Measurements from ENCODE around the gene GPR4.
"Not testable (repeated sequence)": the region's sequence is repeated elsewhere in the genome, so short reads cannot be mapped to it uniquely, and the experiment has no call there.

GPR4 gene

DNA sequence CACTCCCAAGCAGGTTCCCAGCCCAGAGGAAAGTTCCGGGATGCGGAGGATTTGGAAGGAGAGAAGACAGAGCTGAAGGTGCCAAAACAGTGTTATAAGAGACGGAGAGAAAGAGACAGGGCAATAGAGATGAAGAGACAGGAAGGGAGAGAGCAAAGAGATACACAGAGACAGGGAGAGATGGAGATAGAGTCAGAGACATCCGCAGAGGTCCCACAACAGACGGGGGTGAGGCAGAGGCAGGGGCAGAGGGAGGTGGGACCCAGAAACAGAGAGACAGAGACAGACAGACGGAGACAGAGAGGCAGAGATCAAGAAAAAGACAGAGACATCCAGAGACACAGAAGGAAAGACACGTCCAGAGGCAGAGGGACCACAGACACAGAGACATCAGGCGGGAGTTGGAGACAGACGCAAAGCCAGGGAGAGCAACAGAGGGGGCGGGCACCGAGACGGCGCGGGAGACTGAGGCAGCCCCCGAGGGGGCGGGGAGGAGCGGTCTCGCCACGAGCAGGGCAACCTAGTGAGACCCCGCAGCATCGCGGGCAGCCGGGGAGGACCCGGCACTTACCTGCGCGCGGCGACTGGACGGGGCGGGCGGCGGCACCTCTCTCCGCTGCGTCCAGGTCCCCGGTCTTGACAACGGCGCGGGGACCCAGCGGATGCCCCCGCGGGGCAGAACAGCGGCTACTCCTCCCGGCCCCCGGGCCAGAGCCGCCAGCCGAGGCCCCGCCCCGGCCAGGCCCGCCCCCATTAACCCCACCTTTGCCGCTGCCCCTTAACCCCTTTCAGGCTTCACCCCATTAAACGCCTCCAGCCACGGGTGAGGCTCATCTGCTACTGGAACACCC is at the start of gene GPR4:
Gene GPR4 (minus strand): TSS at position 689 of the 851 bp plus-strand sequence. CDS start 10,346 bp downstream, outside the sequence.
- DNase-seq: no peak

DNA sequence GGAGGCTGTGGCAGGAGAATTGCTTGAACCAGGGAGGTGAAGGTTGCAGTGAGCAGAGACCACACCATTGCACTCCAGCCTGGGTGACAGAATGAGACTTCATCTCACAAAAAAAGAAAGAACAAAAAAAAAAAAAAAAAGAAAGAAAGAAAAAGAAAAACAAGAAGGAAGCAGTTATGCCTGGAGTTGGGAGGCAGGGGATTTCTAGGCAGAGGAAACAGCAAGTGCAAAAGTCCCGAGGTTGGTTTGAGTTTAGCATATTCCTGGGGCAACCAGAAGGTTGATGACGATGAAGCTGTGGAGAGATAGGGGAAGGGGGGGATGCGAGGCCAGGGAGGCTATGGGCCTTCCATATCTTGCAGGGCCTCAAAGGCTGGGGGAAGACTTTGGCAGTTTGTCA is 48.7 kb upstream of the GPR4 start:
- DNase-seq: no peak

DNA sequence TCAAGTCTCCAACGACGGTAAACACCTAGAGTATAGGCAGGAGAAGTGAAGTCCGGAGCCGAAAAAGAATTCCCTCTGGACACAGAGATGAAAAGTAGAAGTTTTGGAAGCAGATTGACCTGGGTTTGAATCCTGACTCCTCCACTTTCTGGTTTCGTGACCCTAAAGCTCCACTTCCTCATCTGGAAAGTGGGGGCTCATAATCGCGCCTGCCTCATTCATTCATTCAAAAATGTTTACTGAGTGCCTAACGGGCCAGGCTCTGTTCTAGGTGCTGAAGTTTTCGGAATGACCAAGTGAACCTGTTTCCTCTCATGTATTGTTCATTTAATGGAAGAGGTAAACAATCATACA is 44.3 kb upstream of the GPR4 start:
- no peak for DNase-seq

DNA sequence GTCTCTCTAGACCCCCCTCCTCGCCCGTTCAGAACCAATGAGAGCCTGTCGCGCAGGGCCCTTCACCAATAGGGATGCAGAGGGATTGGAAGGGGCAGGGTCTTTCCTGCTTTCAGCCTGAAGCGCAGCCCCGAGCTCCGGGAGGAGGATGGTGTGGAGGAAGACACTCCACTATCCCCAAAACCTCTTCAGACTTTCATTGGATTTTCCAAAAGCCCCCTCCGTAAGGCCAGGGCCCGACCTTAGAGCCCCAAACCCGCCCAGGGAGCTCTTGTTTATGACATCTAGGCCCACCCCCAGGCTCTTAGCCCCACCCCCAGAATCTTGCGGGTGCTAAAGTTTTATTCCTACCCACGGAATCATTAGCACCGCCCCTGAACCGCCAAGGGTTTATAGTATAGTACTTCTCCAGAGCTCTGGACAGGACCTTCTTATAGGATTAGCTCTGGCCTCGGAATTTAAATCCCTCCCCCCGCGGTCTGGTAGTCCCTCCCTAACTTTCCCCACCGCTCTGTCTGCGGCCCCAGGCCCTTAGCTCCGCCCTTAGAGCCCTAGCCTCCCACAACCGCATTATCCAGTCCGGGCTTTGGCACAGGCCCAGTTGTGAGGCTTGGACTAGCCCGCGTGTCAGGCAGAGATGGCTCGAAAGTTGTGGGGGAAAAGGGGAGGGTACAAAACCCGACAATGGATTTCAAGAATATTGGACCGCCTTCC is 43.8 kb upstream of the GPR4 start:
- peak; percentile 91 for DNase-seq

DNA sequence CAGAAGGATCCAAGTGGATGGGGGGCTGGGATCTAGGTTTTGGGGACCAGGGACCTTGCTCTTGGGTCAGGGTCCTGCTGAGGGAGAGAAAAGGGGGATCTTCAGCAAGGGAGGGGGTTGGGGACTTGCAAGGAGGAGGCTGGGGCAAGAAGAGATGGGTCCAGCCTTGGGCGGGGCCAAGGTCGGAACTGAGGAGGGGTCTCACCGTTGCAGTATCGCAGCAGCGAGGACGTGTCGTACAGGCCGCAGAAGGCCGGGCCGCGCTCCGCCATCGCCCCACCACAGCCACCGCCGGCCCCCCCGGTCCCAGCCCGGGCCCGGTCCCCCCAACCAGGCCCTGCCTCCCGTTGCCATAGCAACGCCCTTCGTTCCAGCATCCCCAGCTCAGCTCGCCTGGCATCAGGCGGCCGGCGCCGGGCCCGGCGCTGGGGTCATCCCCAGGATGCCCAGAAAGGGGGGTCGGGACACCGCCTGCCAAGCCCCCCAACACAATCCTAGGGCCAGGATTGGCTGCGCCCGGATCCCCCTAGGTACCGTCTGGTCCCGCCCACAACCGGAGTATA is 43.1 kb upstream of the GPR4 start:
- DNase-seq: no peak

DNA sequence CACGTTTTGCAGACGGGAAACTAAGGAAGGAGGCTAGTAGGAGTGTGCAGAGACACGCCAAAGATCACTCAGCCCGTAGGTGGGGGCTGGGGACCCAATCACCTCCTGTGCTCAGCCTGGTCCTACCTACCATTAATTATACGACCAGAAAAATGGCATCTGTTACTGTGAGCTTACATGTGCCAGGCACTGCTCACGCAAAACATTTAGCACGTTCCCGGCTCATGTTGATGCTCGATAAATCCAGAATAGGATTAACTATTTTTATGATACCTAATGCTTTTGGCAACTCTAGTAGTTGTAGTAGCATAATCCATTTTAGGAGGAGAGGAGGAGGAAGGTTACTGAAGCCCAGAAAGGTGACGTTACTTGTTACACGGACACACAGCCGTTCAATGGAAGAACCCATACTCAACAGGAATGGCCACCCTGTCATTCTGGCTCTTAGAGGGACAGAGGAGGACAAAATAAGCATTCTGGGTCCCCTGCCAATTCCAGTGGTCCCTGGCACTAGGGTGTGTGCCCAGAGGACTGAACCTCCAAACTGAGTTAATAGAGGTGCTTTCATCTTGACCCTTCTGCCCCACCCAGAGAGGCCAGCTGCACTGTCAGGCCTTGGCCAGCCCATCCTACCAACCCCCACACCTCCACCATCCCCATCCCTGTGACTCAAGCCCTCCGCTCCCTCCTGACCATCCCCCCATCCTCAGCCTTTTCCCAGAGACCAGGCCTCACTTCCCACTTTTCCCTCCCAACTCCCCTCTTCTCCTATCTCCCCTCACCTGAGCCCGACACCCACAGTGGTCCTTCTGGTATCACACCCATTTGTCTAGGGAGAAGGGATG is 42.1 kb upstream of the GPR4 start:
- DNase-seq: no peak

DNA sequence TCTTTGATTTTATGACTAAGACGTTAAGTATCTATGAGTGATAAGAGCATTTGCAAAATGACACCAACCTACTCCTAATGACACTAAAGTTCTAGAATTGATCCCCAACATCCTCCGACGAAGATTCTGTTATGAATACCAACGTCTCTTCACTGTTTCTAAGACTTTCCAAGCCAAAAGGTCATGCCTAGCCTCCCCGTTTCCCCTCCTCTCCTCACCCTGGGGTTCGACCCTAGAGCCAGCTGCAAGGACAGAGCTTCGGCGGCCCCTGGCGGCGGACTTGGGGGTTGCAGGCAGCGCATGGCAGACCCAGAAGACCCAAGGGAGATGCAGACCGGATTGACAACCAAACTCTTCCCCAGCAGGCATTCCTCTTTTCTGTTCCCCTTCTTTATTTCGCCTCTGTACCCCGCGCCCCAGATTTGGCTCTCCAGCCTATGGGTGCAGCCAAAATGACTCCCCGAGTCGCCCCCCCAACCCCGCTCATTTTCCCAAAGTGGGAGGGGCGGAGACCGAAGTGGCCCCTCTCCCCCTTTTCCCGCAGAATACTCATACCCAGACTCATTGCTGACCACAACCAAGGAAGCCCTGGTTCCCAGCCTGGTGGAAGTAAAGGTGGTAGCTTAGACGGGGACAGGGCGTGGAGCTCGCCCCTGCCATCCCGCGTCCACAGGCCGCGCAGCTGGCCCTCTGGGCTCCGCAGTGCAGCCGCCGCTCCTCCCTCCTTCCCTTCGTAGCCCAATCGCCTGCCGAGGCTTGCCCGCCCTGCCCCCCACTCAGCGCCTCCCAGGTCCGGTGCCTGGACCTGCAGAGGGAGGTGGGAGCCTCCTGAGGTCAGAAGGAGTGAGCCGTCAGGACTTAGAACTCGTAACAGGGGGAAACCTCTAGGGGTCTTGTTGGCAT is 41.3 kb upstream of the GPR4 start:
- DNase-seq: peak; percentile 99

DNA sequence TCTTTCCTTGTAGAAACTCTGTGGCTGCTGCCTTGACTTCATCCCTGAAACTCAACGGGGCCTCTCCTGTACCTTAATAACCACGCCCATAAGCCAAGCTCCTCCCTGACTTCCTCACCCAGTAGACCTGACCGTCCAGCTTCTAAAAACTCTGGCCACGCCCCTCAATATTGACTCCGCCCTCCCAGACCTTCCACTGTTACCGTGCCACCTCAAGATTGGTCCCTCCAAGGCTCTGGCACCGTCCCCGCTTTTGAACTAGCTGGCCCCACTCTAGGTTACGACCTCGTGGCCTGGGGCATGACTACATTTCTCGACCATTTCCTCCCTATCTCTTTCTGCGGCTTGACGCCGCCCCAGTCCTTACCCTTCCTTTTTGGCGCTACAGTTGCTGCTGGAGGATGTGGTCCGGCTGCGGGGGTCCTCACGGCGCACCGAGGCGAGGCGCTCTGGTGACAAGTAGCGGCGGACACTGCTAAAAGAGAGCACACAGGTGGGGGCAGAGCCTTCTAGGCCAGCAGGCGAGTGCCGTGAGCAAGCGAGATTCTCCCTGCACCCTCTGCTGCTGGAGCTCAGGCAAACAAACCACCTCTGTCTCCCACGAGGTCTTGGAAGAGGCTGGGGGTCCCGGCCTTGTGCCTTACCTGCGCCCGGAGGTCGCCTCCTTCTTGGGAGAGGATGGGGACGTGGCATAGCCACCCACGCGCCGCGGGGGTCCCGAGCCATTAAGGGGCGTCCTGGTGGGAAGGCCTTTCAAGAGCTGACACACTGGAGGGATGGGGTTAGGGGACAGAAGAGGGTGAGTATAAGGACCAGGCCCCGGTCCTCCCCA is 39.5 kb upstream of the GPR4 start:
- DNase-seq: peak; percentile 91

DNA sequence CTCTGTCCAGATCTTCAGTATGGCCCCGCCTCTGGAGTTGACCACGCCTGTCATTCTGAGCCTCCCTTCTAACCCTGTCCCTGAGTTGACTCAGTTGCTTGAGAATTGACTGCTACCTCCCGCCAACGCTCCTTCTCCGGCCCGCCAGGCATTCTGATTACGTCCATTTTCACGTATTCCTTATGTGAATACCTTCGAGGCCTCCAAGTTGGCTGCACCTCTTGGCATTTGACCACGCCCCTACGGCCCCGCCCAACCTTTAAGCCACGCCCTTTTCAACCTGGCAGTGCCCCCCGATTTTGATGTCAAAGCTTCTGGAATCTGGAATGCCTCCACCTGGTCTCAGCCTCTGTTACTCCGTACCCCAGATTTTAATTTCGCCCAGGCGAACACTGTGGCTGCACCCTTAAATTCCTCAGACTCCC is 38.8 kb upstream of the GPR4 start:
- no peak for DNase-seq

DNA sequence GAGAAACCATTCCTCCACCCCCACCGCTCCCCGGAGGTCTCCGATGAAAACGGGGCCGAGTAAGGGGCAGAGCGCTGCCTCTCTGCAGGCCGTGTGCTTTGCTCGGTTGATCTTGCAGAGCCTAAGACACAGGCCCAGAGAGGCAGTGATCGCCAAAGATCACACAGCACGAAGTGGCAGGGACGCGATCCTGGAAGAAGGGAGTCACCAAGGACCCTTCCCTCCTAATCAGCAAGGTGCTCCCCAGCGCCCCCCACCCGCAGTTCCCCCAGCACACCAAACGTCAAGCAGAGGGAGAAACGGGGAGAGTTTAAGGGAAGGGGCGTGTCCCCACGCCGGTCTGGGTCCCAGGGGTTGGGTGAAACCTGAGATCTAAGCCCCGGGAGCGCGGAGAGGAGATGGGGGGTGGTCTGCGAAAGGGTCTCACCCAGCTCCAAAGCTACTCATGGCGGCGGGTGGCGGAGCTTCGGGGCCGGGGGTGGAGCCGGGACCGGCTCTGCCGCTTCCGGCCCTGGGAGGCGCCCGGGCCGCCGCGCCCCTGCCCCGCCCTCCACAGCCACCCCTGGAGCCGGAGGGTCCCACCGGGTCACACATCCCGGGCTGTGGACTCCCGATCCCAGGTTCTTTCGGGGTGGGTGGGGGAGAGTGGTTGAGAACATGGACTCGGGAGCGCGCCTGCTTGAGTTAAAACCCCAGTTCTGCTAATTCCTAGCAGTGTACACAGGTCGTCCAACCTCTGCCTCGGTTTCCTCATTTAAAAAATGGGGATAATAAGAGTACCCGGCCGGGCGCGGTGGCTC is 37.1 kb upstream of the GPR4 start, which contains the start of gene EML2:
Gene EML2 (minus strand): TSS at position 468 of the 800 bp plus-strand sequence. CDS start 21 bp downstream, at position 447.
- peak; percentile 81 for DNase-seq

DNA sequence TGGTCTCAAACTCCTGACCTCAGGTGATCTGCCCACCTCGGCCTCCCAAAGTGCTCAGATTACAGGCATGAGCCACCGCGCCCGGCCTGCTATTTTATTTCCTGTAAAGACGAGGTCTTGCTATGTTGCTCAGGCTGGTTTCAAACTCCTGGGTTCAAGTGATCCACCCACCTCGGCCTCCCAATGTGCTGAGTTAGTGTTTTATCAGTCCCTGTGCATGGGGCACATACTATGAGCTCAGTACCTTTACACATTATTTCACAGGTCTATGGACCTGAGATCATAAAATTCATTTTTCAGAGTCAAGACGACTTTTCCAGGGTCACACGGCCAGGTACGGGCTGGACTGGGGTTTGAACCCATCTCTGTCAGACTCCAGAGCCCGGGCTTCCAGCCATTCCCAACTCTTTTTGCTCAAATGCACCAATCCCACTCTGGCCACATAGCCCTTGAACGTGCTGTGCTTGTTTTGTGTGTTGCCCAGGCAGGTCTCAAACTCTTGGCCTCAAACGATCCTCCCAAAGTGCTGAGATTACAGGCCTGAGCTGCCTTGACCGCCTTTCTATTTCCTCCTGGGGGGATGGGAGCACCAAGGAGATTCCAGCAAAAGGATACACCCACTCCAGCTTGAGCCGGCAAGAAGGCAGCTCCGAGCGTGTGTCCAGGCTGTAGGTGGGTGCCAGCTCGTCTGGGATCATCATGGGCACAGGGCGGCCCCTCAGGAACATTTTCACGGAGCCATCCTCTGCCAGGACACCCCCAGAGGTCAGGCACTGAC is 36.1 kb upstream of the GPR4 start:
- DNase-seq: no peak

DNA sequence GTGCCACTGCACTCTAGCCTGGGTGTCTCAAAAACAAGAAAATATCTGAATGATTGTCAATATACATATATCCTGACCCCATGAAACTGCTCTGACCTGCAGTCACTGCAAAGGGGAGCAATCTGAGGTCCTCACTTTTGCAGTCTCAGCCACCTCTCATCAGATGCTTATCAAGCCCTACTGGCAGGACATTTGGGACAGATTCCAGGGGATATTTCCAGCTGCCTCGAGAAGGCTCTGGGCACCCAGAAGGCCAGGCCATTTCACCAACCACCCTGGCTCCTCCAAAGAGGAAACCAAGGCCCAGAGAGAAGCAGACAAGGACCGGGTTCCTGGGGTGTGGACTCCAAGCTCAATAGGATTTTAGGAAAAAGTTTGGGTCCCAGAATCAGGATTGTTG is 34.9 kb upstream of the GPR4 start:
- DNase-seq: no peak

DNA sequence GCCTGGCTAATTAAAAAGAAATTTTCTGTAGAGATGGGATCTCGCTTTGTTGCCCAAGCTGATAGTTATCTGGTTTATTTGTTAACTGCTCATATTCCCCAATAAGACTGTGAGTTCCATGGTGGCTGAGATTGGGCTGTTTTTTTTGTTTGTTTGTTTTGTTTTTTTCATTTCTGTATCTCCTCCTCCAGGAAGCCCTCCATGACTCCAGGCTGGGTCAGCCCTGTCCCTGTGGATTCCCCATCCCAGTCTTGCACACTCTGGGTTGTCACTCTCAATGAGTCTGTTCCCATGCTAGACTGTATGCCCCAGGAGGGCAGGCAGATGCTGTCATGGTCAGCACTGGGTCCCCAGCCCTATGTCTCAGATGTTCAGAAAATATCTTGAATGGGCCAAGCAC is 34.3 kb upstream of the GPR4 start:
- DNase-seq: no peak

DNA sequence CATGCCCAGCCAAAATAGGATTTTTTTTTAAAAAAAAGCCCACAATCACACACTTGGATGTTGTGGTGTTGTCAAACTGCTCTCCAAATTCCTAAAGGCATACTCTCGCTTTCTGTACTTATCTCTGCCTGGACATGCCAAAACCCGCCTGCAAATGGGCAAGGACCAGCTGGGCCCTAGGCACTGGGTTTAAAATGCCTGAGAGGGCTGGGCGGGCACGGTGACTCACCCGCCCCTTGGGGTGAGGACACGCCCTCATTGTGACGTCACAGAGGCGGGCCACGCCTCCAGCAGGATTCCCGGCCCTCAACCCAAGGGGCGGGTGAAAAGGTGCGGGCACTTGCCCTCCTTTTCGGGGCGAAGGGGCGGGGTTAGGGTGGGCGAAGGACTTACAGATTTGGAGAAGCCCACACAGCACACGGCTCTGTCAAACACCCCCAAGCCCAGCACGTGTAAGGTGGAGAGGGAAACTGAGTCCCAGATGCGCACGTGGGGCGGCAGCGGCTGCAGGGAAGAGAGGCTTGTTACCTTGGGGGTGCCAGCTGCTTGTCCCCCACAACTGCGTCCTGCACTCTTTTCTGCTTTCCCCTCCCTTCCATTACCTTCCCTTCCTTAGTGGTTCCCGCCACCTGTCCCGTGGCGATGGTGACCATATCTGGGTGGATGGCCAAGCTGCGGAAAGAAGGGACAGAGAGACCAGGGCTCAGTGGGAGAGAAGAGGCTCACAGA is 30.6 kb upstream of the GPR4 start:
- DNase-seq: peak; percentile 80

DNA sequence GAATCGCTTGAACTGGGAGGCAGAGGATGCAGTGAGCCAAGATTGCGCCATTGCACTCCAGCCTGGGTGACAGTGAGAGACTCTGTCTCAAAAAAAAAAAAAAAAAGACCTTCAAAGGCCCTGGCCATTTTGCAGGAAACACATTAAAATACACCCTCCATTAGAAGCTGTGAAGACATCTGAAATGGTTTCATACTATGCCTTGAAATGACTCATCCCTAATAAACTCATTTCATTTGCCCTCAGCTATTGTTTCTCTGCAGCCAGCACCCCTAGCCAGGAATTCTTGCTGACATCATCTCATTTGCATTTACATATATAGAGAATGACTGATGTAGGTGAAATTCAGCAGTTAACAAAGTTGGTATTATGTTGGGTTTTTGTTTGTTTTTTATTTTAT is 28.5 kb upstream of the GPR4 start:
- DNase-seq: no peak

DNA sequence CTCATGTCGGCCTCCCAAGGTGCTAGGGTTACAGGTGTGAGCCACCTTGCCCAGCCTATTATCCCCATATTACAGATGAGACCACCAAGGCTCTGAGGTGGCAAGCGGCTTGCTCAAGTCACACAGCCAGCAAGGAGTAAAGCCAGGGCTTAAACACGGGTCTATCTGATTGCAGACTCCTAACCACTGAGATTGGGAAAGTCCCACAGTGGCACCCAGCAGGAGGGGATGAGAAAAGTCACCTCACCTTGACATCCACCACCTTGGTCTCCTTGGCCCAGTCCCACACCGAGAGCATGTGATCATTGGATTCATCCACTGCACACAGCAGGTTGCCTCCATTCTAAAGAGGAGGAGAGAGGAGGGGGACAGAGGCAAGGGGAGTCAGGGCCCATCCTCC is 27.7 kb upstream of the GPR4 start:
- no peak for DNase-seq

DNA sequence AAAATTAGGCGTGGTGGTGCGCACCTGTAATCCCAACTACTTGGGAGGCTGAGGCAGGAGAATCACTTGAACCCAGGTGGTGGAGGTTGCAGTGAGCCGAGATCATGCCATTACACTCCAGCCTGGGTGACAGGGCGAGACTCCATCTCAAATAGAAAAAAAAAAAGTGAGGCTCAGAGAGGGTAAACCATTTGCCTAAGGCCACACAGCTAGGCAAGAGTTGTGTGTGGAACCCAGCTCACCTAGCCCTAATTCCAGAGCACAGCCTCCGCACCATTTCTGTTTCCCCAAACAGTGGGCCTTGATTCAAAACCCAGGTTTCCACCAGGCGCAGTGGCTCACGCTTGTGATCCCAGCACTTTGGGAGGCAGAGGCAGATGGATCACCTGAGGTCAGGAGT is 26.2 kb upstream of the GPR4 start:
- DNase-seq: not testable (repeated sequence)

DNA sequence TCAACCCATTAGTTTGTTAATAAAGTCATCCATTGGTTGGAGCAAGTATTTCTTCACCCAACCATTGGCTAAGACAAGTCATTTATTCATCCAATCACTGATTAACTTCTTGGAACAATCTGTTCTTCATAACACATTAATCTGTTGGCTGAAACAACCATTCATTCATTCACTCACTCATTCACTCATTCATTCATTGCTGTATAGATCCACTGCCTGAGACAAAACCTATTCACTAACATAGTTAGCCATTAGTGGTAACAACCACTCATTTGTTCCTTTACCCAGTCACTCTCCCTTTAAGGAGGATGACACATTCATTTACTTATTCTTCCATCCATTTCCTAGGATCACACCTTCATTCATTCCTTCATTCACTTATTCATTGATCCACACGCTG is 22.0 kb upstream of the GPR4 start:
- no peak for DNase-seq
